ENCODE measurements around the gene RBBP6. TPM values are rescaled to one million over a fixed set of nuclear protein-coding genes. Genes with fewer than 3 reads are reported as not detected.
"Not testable (repeated sequence)": the region's sequence is repeated elsewhere in the genome, so short reads cannot be mapped to it uniquely, and the experiment has no call there.

RBBP6 gene, protein sequence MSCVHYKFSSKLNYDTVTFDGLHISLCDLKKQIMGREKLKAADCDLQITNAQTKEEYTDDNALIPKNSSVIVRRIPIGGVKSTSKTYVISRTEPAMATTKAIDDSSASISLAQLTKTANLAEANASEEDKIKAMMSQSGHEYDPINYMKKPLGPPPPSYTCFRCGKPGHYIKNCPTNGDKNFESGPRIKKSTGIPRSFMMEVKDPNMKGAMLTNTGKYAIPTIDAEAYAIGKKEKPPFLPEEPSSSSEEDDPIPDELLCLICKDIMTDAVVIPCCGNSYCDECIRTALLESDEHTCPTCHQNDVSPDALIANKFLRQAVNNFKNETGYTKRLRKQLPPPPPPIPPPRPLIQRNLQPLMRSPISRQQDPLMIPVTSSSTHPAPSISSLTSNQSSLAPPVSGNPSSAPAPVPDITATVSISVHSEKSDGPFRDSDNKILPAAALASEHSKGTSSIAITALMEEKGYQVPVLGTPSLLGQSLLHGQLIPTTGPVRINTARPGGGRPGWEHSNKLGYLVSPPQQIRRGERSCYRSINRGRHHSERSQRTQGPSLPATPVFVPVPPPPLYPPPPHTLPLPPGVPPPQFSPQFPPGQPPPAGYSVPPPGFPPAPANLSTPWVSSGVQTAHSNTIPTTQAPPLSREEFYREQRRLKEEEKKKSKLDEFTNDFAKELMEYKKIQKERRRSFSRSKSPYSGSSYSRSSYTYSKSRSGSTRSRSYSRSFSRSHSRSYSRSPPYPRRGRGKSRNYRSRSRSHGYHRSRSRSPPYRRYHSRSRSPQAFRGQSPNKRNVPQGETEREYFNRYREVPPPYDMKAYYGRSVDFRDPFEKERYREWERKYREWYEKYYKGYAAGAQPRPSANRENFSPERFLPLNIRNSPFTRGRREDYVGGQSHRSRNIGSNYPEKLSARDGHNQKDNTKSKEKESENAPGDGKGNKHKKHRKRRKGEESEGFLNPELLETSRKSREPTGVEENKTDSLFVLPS (N-terminal part only)
- total RNA-seq = 100 to 1,000 TPM; 101 to 174 (median 108) TPM

DNA sequence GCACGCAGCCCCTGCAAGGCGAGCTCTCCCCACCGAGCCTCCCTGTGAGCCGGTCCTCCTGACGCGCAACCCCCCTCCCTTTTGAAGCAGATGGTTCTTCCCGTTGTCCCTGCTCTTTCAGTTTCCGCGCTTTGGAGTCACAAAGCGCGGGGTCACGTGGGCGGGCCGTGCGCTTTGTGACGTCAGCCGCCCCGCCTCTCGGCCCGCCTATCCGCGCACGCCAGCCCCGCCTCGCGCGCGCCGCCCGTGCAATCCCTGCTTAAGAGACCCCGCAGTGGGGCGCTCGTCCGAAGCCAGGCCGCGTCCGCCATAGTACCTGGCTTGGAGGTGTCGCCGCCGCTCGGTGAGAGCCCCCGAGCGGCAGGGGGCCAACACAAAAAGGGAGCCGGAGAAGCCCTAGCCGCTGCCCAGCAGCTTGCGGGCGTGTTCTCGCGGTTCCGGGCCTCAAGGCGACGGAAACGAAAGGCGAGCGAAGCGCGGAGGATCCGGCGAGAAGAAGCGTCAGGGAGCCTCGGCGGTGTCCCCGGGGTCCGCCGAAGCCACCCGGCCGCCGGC lies at the start of gene RBBP6:
Gene RBBP6 (plus strand): TSS at position 272 of the 555 bp plus-strand sequence. CDS start 1,061 bp downstream, outside the sequence.
- peak; percentile 92 to 98 for DNase-seq (ENCODE audit: low spot score in 2 of 2)
- TF ChIP-seq POLR2A (IDR thresholded peaks at IDR 0.05) = peak; percentile 57 to 98
- TF ChIP-seq, protein P1, sequence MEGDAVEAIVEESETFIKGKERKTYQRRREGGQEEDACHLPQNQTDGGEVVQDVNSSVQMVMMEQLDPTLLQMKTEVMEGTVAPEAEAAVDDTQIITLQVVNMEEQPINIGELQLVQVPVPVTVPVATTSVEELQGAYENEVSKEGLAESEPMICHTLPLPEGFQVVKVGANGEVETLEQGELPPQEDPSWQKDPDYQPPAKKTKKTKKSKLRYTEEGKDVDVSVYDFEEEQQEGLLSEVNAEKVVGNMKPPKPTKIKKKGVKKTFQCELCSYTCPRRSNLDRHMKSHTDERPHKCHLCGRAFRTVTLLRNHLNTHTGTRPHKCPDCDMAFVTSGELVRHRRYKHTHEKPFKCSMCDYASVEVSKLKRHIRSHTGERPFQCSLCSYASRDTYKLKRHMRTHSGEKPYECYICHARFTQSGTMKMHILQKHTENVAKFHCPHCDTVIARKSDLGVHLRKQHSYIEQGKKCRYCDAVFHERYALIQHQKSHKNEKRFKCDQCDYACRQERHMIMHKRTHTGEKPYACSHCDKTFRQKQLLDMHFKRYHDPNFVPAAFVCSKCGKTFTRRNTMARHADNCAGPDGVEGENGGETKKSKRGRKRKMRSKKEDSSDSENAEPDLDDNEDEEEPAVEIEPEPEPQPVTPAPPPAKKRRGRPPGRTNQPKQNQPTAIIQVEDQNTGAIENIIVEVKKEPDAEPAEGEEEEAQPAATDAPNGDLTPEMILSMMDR (IDR thresholded peaks at IDR 0.05) = peak in 1 of 3 donors; percentile 8
- intact Hi-C loops (cut with DNase I; ENCODE audit: low total_unique reads) = no loop called here
- WGBS, 2 donors = 0% methylated on average over 15 to 40 of the region's 68 CpGs
- H3K4me3 ChIP-seq (ENCODE audit: low read depth, poor library complexity, severe bottlenecking) = peak within 1 kb of the TSS; percentile 92

DNA sequence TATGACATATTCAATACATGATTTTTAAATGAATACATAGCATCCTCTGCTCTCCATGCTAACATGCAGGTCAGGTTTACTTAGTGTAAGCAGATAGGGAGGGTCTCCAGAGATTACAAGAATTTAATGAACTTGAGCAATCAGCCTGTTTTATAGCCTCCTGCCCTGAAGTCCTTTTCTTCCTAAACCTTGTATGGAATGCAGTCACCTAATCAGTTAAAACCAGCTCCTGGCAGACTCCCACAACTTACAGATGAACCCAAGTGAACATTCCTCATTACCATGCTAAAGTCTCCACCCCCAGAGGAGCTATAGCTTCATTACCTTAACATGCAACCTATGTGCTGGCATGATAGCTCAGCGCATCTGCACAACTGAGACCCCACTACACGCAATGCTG lies 48.5 kb upstream of the RBBP6 start:
- H3K4me3 ChIP-seq (ENCODE audit: low read depth, poor library complexity, severe bottlenecking) = no peak overlapping the region
- 74 to 81% methylated on average over 2 of the region's 2 CpGs for WGBS, 2 donors
- no peak for DNase-seq (ENCODE audit: low spot score in 2 of 2)
- TF ChIP-seq, protein P1 (IDR thresholded peaks at IDR 0.05) = no peak
- TF ChIP-seq POLR2A (IDR thresholded peaks at IDR 0.05) = no peak
- intact Hi-C loops (cut with DNase I; ENCODE audit: low total_unique reads) = no loop called here

DNA sequence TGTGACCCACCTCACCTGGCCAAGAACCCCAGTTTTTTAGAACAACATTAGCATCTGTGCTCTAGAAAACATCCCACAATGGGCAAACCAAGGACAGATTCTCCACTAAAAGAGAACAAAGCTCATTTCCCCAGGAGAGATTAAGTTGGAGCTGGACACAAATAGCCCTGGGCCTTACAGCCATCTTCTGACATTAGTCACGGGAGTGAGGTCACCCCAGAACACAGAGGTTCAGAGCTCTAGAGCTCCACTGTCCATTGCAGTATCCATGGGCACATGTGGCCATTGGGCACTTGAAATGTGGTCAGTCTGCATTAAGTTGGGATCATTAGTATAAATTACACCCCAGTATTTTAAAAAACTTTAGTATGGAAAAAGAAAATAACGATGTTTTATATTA lies 47.6 kb upstream of the RBBP6 start:
- no peak overlapping the region for H3K4me3 ChIP-seq (ENCODE audit: low read depth, poor library complexity, severe bottlenecking)
- WGBS, 2 donors = 67 to 68% methylated on average over 2 of the region's 2 CpGs
- intact Hi-C loops (cut with DNase I; ENCODE audit: low total_unique reads) = no loop called here
- DNase-seq (ENCODE audit: low spot score in 2 of 2) = no peak
- TF ChIP-seq, protein P1 (IDR thresholded peaks at IDR 0.05) = no peak
- no peak for TF ChIP-seq POLR2A (IDR thresholded peaks at IDR 0.05)

DNA sequence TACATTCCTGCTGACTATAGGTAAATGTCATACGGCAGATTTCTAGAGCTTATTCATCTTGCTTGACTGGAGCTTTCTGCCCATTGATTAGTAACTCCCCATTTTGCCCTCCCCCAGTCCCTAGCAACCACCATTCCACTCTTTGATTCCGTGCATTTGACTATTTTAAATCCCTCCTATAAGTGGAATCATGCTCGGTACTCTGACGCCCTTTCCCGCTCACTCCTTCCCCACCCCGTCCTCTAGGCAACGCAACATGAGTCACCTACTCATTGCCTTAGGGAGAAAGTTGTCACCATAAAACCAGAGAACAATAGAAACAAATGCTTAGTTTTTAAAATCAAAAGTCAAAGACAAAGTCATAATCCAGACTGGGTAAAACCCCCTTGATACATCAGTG lies 45.5 kb upstream of the RBBP6 start:
- no peak for TF ChIP-seq POLR2A (IDR thresholded peaks at IDR 0.05)
- TF ChIP-seq, protein P1 (IDR thresholded peaks at IDR 0.05) = no peak
- H3K4me3 ChIP-seq (ENCODE audit: low read depth, poor library complexity, severe bottlenecking) = no peak overlapping the region
- intact Hi-C loops (cut with DNase I; ENCODE audit: low total_unique reads) = no loop called here
- WGBS, 2 donors = 42 to 54% methylated on average over 7 of the region's 7 CpGs
- DNase-seq (ENCODE audit: low spot score in 2 of 2) = no peak

DNA sequence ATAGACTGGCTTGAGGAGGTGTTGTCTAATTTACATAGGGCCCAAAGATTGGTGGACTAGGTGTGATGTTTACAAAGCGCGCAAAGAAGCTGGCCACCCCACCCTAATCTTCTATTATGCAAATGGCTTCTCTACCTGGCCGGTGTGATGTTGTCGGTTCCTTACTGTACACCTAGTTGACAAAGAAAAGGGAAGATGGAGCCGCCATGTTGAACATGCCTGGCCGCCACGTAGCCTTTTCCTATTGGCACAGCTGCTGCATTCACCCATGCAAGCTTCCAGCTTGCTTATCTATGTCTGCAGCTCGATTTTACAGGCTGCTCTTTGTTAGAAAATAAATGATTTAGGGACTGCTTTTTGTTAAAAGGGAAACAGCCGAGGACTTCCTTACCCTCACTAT lies 44.2 kb upstream of the RBBP6 start:
- H3K4me3 ChIP-seq (ENCODE audit: low read depth, poor library complexity, severe bottlenecking); intact Hi-C loops (cut with DNase I; ENCODE audit: low total_unique reads); DNase-seq (ENCODE audit: low spot score in 2 of 2): not testable (repeated sequence)
- 76 to 77% methylated on average over 9 of the region's 9 CpGs for WGBS, 2 donors

All from lower leg skin (tissue), 4 donors.